Subcutaneous adipose tissue (tissue), 4 donors: ENCODE results near the gene SHROOM2. TPM values are rescaled to one million over a fixed set of nuclear protein-coding genes. Genes with fewer than 3 reads are reported as not detected.

Experiments
- total RNA-seq, 4 donors: library from RNA; depleted of rRNA; stranded (reverse); fragments of >200 nt; gene quantifications; one replicate each; pipeline ENCODE4 v1.1.0, GENCODE V29; 2016
- TF ChIP-seq, protein P1 (sequence below): fragments of 450-650 bp; IDR thresholded peaks from one replicate; pipeline ENCODE4 v1.5.1; 2016; ENCODE audit warnings: low read depth, mild to moderate bottlenecking, control low read depth, antibody characterized with exemption, moderate library complexity

Gene SHROOM2
- total RNA-seq, 4 donors from 2014 or later: 0.16 to 0.44 (median 0.27) TPM

DNA sequence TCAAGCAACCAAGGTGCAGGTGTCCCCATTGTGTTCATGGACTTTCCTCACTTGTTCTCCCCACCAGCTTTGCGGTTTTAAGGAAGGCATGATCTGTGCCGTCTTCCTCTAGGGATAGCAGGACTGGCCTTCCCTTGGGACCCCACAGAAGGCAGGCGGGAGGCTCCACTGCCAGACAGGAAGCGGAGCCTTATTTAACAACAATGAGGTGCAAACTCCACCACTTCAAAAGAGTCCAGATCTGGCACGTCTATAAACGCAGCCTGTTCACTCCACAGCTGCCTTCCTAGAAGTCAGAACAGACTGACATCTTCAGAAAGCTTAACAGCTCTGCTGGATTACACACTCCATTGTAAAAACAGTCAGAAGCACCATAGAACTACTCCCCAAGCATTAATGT is 18.9 kb upstream of the SHROOM2 start:
- TF ChIP-seq, protein P1, sequence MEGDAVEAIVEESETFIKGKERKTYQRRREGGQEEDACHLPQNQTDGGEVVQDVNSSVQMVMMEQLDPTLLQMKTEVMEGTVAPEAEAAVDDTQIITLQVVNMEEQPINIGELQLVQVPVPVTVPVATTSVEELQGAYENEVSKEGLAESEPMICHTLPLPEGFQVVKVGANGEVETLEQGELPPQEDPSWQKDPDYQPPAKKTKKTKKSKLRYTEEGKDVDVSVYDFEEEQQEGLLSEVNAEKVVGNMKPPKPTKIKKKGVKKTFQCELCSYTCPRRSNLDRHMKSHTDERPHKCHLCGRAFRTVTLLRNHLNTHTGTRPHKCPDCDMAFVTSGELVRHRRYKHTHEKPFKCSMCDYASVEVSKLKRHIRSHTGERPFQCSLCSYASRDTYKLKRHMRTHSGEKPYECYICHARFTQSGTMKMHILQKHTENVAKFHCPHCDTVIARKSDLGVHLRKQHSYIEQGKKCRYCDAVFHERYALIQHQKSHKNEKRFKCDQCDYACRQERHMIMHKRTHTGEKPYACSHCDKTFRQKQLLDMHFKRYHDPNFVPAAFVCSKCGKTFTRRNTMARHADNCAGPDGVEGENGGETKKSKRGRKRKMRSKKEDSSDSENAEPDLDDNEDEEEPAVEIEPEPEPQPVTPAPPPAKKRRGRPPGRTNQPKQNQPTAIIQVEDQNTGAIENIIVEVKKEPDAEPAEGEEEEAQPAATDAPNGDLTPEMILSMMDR: no peak

DNA sequence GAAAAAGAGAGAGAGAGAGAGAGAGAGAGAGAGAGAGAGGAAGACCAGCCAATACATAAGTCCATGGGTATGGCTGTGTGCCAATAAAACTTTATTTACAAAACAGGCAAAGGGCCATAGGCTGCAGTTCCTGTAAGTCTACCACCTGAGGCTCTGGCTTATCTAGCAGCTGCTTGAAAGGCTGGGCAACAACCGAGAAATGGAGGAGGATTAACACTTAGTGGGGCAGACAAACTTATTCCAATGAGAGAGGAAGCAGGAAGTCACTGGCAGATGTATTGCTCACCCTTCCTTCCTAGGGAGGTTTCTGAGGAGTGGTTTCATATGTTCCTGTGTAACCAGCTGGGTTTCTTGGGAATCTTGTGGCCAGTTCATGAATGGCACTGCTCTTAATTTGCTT is 15.9 kb upstream of the SHROOM2 start:
- TF ChIP-seq, protein P1: no peak

DNA sequence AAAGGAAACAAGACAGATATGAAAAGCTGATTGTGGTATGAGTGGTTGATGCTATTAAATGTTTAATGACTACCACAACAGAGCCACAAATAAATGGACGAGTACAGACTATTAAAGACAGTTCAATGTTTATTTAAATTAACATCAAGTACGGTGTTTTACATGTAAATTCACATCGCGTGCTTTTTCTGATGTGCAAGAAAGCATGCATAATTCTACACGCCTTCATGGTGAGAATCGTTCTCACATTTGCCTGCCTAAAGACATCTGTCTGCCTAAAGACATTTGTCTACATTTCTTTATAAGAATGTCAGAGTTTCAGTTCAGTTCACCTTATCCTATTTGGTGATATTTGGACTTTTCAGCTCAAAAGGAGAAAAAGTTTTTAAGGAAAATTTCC is 13.3 kb upstream of the SHROOM2 start:
- TF ChIP-seq, protein P1: no peak

GRCh38 chrX:9775930-9776329 is 10.3 kb upstream of the SHROOM2 start:
- TF ChIP-seq, protein P1: no peak

- TF ChIP-seq, protein P1: no peak
Measured at GRCh38 chrX:9781941-9782340, 4.3 kb upstream of the SHROOM2 start.

GRCh38 chrX:9784332-9784731 is 1.9 kb upstream of the SHROOM2 start:
- TF ChIP-seq, protein P1: no peak

- TF ChIP-seq, protein P1: no peak
Measured at GRCh38 chrX:9785254-9785943, 830 bp upstream of the SHROOM2 start.
